HG02885 (cell line): Measurements from ENCODE around the gene FGB.
"Not testable (repeated sequence)": the region's sequence is repeated elsewhere in the genome, so short reads cannot be mapped to it uniquely, and the experiment has no call there.

Source experiments
- ATAC-seq: cut with Tn5 transposase; IDR thresholded peaks from one replicate; pipeline ENCODE4 v1.9.1; 2021; ENCODE audit warnings: mild to moderate bottlenecking; ENCODE audit not compliant: unreplicated experiment, poor library complexity

The FGB gene

GRCh38 chr4:154593868-154594267, 31.1 kb downstream of the FGB start:
- no peak for ATAC-seq

DNA sequence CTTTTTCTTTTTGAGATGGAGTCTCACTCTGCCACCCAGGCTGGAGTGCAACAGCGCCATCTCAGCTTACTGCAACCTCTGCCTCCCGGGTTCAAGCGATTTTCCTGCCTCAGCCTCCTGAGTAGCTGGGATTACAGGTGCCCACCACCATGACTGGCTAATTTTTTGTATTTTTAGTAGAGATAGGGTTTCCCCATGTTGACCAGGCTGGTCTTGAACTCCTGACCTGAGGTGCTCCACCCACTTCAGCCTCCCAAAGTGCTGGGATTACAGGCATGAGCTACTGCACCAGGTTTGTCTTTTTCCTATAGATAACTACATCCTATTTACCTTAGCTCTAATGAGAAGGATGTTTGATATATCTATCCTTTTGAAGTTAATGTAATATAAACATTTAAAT, 31.5 kb downstream of the FGB start:
- ATAC-seq: not testable (repeated sequence)

DNA sequence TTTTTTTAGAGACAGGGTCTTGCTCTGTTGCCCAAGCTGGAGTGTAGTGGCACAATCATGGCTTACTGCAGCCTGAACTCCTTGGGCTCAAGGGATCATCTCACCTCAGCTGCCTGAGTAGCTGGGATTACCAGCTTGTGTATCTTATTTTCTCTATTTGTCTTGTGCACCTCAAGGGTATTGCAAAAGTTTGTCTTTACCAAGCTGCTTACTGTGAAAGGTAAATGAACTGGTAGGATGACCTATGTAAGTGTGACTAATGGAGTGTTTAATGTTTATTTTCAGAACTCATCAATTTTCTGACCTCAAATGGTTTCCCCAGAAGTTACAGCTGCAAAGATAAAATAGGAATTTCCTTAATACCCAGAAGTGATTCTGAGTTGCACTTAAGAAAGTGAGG, 33.0 kb downstream of the FGB start:
- no peak for ATAC-seq

DNA sequence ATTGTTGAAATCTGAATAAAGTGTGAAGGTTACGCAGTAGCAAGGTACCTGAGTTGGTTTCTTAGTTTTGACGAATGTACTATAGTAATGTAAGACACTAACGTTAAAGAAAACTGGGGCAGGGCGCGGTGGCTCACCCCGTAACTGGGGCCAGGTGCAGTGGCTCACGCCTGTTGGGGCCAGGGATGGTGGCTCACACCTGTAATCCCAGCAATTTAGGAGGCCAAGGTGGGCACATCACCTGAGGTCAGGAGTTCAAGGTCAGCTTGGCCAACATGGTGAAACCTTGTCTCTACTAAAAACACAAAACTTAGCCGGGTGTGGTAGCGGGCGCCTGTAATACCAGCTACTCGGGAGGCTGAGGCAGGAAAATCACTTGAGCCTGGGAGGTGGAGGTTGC, 34.5 kb downstream of the FGB start:
- not testable (repeated sequence) for ATAC-seq

DNA sequence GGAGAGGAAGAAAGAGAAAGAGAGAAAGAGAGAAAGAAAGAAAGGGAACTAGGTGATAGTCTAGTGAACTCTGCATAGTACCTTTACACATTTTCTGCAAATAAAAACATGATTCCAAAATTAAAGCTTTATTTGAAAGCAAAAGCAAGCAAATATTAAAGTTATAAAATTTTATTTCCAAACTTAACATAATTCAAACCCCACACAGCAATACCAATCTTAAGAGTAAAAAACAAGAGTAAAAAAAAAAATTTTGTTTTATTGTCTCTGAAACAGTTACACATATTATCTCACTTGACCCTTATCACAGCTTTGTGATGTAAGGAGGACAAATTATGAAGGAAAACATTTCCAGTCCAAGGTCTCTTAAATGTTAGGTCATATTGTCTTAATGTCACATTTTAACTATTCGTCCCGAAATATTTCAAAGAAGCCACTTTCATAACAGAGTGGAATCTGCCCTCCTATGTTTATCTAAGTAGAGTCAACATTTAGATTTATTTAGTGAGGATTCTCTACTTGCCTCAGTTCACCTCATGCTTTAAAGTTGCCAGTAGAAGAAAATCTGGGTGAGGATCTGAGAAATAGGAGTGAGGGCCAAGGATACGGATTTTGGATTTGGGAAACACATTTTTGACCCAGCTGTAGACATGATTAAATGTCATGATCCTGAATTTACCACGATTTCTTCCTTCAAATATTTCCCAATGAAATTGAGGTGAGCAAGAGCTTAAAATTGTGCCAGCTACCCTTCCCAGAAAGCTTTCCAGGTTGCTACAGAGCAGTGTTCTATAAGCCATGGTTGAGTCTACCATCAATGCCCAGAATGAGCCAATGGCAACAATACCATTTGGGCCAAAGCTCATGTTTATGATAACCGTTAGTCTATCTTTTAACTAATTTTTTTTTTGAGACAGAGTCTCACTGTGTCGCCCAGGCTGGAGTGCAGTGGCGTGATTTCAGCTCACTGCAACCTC, 35.3 kb downstream of the FGB start:
- ATAC-seq: no peak

GRCh38 chr4:154602404-154603020, 39.7 kb downstream of the FGB start:
- ATAC-seq: no peak

DNA sequence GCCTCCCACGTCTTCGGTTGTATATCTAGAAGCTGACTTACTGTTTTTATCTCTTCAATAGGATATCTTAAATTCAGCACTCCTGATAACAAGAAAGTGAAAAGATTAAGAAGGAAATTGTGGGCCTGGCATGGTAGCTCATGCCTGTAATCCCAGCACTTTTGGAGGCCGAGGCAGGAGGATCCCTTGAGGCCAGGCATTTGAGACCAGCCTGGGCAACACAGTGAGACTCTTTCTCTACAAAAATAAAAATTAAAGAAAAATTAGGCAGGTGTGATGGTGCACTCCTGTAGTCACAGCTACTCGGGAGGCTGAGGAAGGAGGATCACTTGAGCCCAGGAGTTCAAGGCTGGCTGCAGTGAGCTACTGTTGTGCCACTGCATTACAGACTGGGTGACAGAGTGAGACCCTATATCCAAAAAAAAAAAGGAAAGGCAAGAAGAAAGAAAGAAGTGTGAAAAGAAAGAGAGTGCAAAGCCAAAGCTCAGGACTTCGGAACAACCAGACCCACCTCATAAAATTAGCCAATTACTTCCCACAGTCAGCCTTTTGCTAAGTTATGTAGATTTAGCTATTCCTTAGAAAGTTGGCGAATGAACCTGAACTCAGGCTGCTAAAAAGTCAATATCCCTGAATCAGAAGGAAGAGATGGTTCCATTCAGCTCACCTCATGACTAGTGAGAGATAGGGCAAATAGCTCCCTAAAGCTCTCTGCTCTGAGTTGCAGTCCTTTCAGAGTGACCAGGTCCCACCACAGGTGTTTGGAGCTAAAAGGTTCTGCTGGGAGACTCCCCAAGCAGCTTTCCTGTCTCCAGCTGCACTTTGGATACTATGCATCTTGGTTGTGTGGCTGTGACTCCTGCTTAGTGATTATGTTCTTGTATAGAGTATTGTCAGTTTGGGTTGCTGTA, 40.5 kb downstream of the FGB start:
- ATAC-seq: no peak

GRCh38 chr4:154604696-154605200, 41.9 kb downstream of the FGB start:
- ATAC-seq: no peak

- no peak for ATAC-seq
These were observed 44.2 kb downstream of the FGB start for GRCh38 chr4:154606728-154607723.

DNA sequence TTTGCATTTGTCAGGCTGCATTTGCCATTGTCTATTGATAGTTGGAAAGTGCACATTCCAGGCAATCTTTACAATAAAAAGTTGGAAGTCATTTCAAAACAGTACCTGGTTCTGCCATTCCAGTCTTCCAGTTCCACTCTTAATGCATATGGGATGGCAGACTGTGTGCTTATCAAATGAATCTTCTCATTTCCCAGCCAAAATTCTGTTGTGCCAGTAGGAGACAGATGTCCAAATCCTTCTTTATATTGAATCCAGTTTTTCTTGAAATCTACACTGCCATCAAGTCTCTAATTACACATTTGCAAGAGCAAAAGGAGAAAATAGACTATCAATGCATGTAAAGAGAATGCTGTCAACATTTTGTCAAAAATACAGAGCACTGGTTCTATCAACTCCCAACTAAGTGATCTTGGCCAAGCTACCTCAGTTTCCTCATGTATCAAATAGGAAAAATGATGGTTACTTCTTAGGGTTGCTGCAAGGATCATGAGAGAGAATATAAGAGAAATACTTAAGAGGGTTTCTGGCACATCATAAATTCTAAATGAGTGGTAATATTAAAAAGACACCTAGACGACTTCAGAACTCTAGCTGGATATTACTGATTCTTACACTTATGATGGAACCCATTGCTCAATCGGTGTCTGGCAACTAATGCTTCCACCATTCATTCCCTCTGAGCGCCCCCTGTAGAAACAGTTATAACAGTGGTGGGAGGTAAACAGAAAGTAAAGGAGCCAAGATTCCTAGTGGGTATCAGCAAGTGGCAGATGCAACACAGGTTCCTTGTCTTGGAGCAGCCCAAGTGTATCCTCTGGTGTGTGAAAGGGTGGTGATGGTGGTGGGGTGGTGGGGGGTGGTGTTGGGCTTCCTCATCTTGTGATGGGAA, 45.8 kb downstream of the FGB start:
- no peak for ATAC-seq

- no peak for ATAC-seq
These were observed 46.7 kb downstream of the FGB start for GRCh38 chr4:154609532-154609931.

DNA sequence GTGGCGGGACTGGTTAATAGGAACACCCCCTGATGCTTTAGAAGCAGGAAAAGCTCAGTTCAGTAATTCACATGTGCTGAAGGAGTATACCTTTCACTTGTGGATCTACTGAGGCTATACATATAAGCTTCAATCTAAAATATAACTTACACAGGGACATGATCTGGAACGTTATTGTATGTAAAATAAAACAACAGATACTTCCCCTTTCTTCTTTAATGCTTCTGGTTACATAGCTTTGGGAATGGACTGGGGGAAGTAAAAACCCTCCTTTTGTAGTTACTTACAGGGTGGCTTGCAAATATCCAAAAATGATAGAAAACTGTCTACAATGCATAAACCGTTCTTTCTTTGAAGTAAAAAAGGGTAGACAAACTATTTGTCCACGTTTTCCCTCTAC, 47.8 kb downstream of the FGB start:
- ATAC-seq: no peak

- no peak for ATAC-seq
These were observed 49.0 kb downstream of the FGB start for GRCh38 chr4:154611833-154612232.

GRCh38 chr4:154612472-154613414, 49.9 kb downstream of the FGB start, which contains the start of gene FGG:
FGG (minus strand) TSS chr4:154612656; CDS start chr4:154612609, 47 bp downstream.
- ATAC-seq: no peak

DNA sequence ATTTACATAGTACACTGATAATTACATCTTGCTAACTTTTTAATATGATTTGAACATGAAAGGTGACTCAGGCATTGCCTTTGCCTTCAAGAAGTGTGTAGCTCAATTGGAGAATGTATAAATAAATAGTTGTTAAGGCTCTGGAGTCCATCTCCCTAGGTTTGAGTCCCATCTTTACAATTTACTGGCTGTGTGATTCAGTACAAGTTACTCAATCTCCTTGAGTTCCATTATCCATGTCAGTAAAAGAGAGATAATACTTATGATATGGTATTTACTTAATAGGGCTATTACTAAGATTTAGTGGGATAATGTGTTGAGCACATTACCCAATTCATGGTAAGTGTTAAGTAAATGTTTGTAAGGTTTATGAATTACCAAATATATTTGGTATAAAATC, 51.5 kb downstream of the FGB start:
- ATAC-seq: no peak

DNA sequence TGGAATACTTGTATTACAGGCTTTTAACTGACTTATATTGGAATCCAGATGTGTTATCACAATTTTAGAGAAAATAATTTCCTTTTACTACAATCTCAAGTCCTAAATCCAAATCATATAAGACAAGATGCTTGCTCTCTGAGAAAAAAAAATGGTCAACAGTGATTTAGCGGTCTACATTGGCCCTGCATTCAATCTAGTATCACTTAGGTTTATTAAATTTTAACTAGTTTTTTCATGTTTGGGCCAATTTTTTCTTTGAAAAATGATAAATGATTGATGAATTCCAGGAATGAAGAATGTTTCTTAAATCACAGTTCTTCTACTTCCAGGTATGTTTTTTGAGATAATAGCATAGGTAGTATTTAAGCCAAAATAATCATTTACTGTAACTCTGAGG, 52.4 kb downstream of the FGB start:
- ATAC-seq: no peak

- no peak for ATAC-seq
These were observed 53.5 kb downstream of the FGB start for GRCh38 chr4:154616287-154616686.
